Measurements from ENCODE around the gene FUT3.

- TF ChIP-seq FOS (IDR thresholded peaks at IDR 0.05; ENCODE audit: low read depth, low read length) (no peak), BHLHE40 (IDR thresholded peaks at IDR 0.05; ENCODE audit: low read depth, low read length) (no peak), POLR2A (IDR thresholded peaks at IDR 0.05; ENCODE audit: low read depth, low read length) (no peak), RAD21 (IDR thresholded peaks at IDR 0.05; ENCODE audit: low read length) (no peak), ELK1 (IDR thresholded peaks at IDR 0.05; ENCODE audit: borderline replicate concordance, low read depth, low read length) (no peak), RFX5 (IDR thresholded peaks at IDR 0.05; ENCODE audit: low read depth, low read length) (no peak), SMC3 (IDR thresholded peaks at IDR 0.05; ENCODE audit: low read depth, low read length) (no peak), CHD1 (IDR thresholded peaks at IDR 0.05; ENCODE audit: low read depth, low read length) (no peak), MAFK (IDR thresholded peaks at IDR 0.05; ENCODE audit: low read depth, low read length) (no peak), RCOR1 (IDR thresholded peaks at IDR 0.05; ENCODE audit: insufficient replicate concordance, low read length) (no peak), MXI1 (IDR thresholded peaks at IDR 0.05; ENCODE audit: borderline replicate concordance, low read depth, low read length) (no peak)
- TF ChIP-seq, protein P1, sequence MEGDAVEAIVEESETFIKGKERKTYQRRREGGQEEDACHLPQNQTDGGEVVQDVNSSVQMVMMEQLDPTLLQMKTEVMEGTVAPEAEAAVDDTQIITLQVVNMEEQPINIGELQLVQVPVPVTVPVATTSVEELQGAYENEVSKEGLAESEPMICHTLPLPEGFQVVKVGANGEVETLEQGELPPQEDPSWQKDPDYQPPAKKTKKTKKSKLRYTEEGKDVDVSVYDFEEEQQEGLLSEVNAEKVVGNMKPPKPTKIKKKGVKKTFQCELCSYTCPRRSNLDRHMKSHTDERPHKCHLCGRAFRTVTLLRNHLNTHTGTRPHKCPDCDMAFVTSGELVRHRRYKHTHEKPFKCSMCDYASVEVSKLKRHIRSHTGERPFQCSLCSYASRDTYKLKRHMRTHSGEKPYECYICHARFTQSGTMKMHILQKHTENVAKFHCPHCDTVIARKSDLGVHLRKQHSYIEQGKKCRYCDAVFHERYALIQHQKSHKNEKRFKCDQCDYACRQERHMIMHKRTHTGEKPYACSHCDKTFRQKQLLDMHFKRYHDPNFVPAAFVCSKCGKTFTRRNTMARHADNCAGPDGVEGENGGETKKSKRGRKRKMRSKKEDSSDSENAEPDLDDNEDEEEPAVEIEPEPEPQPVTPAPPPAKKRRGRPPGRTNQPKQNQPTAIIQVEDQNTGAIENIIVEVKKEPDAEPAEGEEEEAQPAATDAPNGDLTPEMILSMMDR (conservative IDR thresholded peaks at IDR 0.05; ENCODE audit: low read depth, low read length) = no peak
These were observed 30.5 kb downstream of the FUT3 start for GRCh38 chr19:5820785-5821184.
